OCI-LY7 (cell line): ENCODE measurements around the gene EPS8L3. TPM values are rescaled to one million over a fixed set of nuclear protein-coding genes. Genes with fewer than 3 reads are reported as not detected.

Experiments used
- BruUV-seq: library from RNA; stranded (reverse); fragments of 400-500 nt; replicated peaks from 2 replicates; lab custom pipeline; 2021; lab: Mats Ljungman, UMichigan
- CTCF ChIA-PET: fragments of 300-600 bp; sonication (Branson Sonifier 250); formaldehyde crosslinking; loops from one replicate; lab custom pipeline; 2022; ENCODE audit warnings: antibody characterized with exemption; ENCODE audit not compliant: unreplicated experiment; lab: Charles Lee
- POLR2A ChIA-PET: fragments of 300-600 bp; sonication (Branson Sonifier 250); formaldehyde crosslinking; loops from one replicate; lab custom pipeline; 2022; ENCODE audit warnings: antibody characterized with exemption; lab: Charles Lee
- DNase-seq: peaks from one replicate; pipeline ENCODE4 v3.0.0-alpha.2; 2015; ENCODE audit warnings: low spot score
- H2AFZ ChIP-seq: fragments of 200-600 bp; sonication (generic), shearing (Covaris generic); 2 replicates; pipeline ENCODE4 v1.6.1; 2014; ENCODE audit warnings: mild to moderate bottlenecking, antibody characterized with exemption, low read length, moderate library complexity
- H3K27ac ChIP-seq: fragments of 200-600 bp; sonication (generic); 2 replicates; pipeline ENCODE4 v1.5.1; 2014; ENCODE audit warnings: mixed run types, low read depth, mild to moderate bottlenecking, moderate library complexity, low read length, inconsistent platforms; ENCODE audit not compliant: poor library complexity, severe bottlenecking
- H3K36me3 ChIP-seq: fragments of 200-600 bp; sonication (generic); 2 replicates; pipeline ENCODE4 v1.6.1; 2014; ENCODE audit warnings: mild to moderate bottlenecking, antibody characterized with exemption, low read length, moderate library complexity, mixed read lengths; ENCODE audit not compliant: insufficient read depth
- H3K4me1 ChIP-seq: fragments of 200-600 bp; sonication (generic); 2 replicates; pipeline ENCODE4 v1.5.1; 2014; ENCODE audit warnings: mild to moderate bottlenecking, low read length; ENCODE audit not compliant: insufficient read depth, poor library complexity, severe bottlenecking
- H3K4me2 ChIP-seq: fragments of 200-600 bp; sonication (generic); 2 replicates; pipeline ENCODE4 v1.6.1; 2014; ENCODE audit warnings: mild to moderate bottlenecking, low read length
- H3K4me3 ChIP-seq: fragments of 200-600 bp; sonication (generic); 2 replicates; pipeline ENCODE4 v1.5.1; 2014; ENCODE audit warnings: mild to moderate bottlenecking, low read depth, low read length; ENCODE audit not compliant: poor library complexity, severe bottlenecking
- H3K79me2 ChIP-seq: fragments of 200-600 bp; sonication (generic); 2 replicates; pipeline ENCODE4 v1.6.1; 2016; ENCODE audit warnings: low read depth, mild to moderate bottlenecking, low read length, moderate library complexity, mixed read lengths; ENCODE audit not compliant: insufficient read depth
- H3K9me2 ChIP-seq: fragments of 200-600 bp; sonication (generic); 2 replicates; pipeline ENCODE4 v1.6.1; 2016; ENCODE audit warnings: mild to moderate bottlenecking, low read length, mixed read lengths; ENCODE audit not compliant: insufficient read depth
- H3K9me3 ChIP-seq: fragments of 200-600 bp; sonication (generic); 2 replicates; pipeline ENCODE4 v1.6.1; 2014; ENCODE audit warnings: mild to moderate bottlenecking, mixed run types, low read length, mixed read lengths
- H4K20me1 ChIP-seq: fragments of 200-600 bp; sonication (generic); 2 replicates; pipeline ENCODE4 v1.6.1; 2014; ENCODE audit warnings: mild to moderate bottlenecking, antibody characterized with exemption, low read length, moderate library complexity, mixed read lengths; ENCODE audit not compliant: insufficient read depth
- CTCF ChIP-seq: fragments of 200-600 bp; sonication (generic); conservative IDR thresholded peaks from 2 replicates; pipeline ENCODE4 v1.5.1; 2014; ENCODE audit warnings: mild to moderate bottlenecking, antibody characterized with exemption, low read length, moderate library complexity, mixed read lengths
- EZH2phosphoT487 ChIP-seq: fragments of 200-600 bp; sonication (generic); IDR thresholded peaks from 2 replicates; pipeline ENCODE4 v1.6.1; 2018; ENCODE audit warnings: low read depth, borderline replicate concordance, mild to moderate bottlenecking, mixed run types, antibody characterized with exemption, low read length, moderate library complexity, mixed read lengths
- intact Hi-C: fragments of 100-400 bp; cut with micrococcal nuclease; formaldehyde crosslinking; loops from one replicate; pipeline ENCODE4 v1.10.0; 2022; ENCODE audit not compliant: unreplicated experiment
- total RNA-seq, 2 experiments: library from RNA; depleted of rRNA in 1 of 2; stranded (reverse); fragments of >200 nt in 1 of 2; shearing (Covaris generic) in 1 of 2; gene quantifications; 2 replicates each; pipeline ENCODE4 v1.2.3, GENCODE V29; 2014 to 2022

EPS8L3 gene
- total RNA-seq, 2 experiments from 2014 or later = not detected

DNA sequence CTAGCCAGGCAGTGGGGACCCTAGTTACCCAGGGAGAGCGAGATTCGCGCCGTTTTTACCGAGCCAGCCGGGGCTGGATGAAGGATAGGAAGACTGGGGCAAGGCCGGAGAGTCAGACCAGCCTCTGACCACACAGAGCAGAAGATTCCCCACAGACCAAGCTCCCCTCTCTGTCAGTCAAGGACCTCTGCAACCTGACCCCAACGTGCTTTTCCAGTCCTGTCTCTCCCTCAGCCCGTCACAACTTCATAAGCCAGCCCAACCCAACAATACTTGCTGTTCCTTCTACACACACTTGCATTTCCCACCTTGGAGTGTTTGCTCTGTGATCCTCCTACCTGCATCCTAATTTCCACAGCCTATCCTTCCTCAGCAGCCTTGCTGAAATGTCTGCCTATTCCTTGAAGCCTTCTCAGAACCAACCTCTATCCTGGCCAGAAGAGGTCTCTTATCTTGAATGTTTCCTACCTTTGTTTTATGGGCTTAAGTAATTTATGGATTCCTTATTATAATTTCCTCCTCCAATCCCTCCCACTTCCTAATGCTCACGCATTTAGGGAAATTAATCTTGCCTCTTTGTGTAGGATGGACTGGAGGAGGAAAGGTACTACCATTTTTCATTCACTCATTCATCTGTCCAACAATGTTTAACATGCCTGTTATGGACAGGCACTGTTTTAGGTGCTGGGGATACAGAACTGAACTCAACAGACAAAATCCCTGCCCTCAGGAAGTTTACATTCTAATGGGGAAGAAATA, 22.9 kb downstream of the EPS8L3 start, which contains the start of gene GSTM3:
Gene GSTM3, minus strand, starts transcription at position 424 of the 759 bp plus-strand sequence. CDS start 751 bp downstream, outside the sequence.
- H3K4me3 ChIP-seq = no peak within 1 kb of the TSS
- no peaks in the 10 kb centered on the region for H3K9me2 ChIP-seq

DNA sequence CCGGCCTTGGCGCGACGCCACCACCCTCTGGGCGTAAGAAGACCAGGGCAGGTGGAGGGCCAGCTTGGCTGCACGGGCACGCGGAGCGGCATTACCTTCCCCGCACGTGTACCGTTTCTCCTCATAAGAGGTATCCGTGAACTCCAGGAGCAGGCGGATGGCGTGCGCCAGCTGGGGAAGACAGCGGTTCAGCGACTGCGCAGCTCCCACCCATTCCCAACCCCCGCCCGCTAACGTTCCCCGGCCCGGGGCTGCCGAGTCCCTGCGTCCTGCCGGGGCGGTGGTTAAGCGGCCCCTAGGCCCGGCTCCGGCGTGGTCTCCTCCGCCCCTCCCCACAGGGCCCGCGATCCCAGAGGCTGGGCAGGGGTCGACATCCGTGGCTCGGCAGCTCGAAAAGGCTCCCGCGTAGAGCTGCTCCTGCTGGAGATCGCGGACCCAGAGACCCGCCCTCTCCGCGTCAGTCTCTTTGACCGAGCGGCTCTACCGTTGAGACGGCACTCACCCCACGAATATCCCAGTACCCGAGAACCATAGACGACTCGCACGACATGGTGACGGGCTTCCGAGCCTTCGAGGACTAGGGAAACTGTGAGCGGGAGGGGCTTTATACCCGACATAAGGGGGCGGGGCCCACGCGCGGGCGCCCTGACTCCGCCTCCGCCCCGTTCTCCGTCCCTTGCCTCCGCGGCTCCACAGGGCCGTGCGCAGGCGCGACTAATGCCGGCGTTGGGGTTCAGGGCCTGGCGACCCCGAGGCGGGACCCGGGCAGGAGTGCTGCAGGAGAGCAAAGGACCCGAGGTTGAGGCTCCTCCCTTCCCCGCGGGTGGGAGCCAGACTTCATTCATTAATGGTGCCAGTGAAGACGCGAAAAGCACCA, 23.7 kb downstream of the EPS8L3 start:
- Histone ChIP-seq H3K9me3 (no peaks in the 10 kb centered on the region), H4K20me1 (no peaks in the 10 kb centered on the region), H3K4me3 (no peak overlapping the region), H3K79me2 (no peaks in the 10 kb centered on the region), H3K4me2 (no peak overlapping the region), H2AFZ (no peak overlapping the region), H3K4me1 (no peaks in the 10 kb centered on the region), H3K9me2 (no peaks in the 10 kb centered on the region), H3K27ac (no peak overlapping the region), H3K36me3 (no peaks in the 10 kb centered on the region)
- intact Hi-C loops = no loop called here
- TF ChIP-seq CTCF = no peak
- no peak for TF ChIP-seq EZH2phosphoT487
- no TSS peak for BruUV-seq
- DNase-seq = no peak
- ChIA-PET POLR2A (no interaction called here), CTCF (no interaction called here)

More for the DNA sequence above, 22.9 kb downstream of the EPS8L3 start, which contains the start of gene GSTM3:
- Histone ChIP-seq H2AFZ (no peak within 1 kb of the TSS), H3K79me2 (no peaks in the 10 kb centered on the region), H3K36me3 (no peaks in the 10 kb centered on the region), H4K20me1 (no peaks in the 10 kb centered on the region), H3K27ac (no peak within 1 kb of the TSS), H3K9me3 (no peaks in the 10 kb centered on the region), H3K4me1 (no peaks in the 10 kb centered on the region), H3K4me2 (no peak within 1 kb of the TSS)
- ChIA-PET POLR2A (no interaction called here), CTCF (no interaction called here)
- BruUV-seq = no TSS peak
- DNase-seq = no peak
- intact Hi-C loops = no loop called here
- no peak for TF ChIP-seq CTCF
- no peak for TF ChIP-seq EZH2phosphoT487
